ENCODE measurements around the gene C4orf50. TPM values are rescaled to one million over a fixed set of nuclear protein-coding genes. Genes with fewer than 3 reads are reported as not detected.
A peak's percentile ranks its signal among the peaks of the same experiment; 100 is the strongest.

C4orf50 gene
- total RNA-seq, 1 experiment from 2014 or later, result 0.17 TPM

DNA sequence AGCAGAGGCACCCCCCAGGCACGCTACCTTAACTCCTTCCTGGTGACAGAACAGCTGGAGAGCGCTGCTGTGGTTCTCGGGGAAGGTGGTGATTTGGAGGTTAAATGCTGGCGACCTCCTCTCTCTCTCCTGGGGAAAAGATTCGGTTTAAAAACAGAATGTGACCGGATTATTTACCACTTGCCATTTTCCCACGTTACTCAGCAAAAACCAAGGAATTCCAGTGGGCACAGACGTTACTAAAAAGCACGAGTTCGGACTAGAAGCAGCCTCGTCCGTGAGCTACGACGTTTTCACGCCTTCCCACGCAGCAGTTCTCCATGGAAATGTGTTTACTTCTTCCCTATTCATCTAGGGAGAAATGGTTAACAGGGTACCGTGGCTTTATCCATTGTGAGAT, 32.3 kb upstream of the C4orf50 start:
- Mint-ChIP-seq H3K27me3 (ENCODE audit: low read depth) (peaks cover 5% of the 10 kb centered on the region), H3K4me1 (peaks cover 9 to 17% of the 10 kb centered on the region in 2 experiments), H3K4me3 (no peak overlapping the region), H3K27ac (peak overlapping the region in 1 of 3 experiments; percentile 48; a peak in 1 of 7 replicates), H3K36me3 (ENCODE audit: insufficient read depth in 1 of 3, low read depth in 3 of 3) (no peaks in the 10 kb centered on the region), H3K9me3 (no peaks in the 10 kb centered on the region)
- no peak overlapping the region for H3K14ac ChIP-seq (ENCODE audit: insufficient read depth, low read length)
- H3K9ac ChIP-seq (ENCODE audit: extremely low read depth, insufficient read length, low read length), result no peak overlapping the region
- H2BK120ac ChIP-seq (ENCODE audit: low read depth, low read length, poor library complexity, severe bottlenecking), result no peak overlapping the region
- H3K27me3 ChIP-seq (ENCODE audit: insufficient read depth, low read length), result no peaks in the 10 kb centered on the region
- no peak overlapping the region for H2AFZ ChIP-seq (ENCODE audit: low read length)
- H3K4me2 ChIP-seq (ENCODE audit: insufficient read depth, insufficient read length, low read length), result no peak overlapping the region
- no peak overlapping the region for H2AK5ac ChIP-seq (ENCODE audit: insufficient read length, low read length)
- no peak overlapping the region for H3K56ac ChIP-seq (ENCODE audit: insufficient read length, low read depth, low read length)
- H2BK5ac ChIP-seq (ENCODE audit: insufficient read length, low read length), result no peak overlapping the region
- H4K20me1 ChIP-seq (ENCODE audit: control insufficient read depth, insufficient read depth, insufficient read length), result no peaks in the 10 kb centered on the region
- no peak overlapping the region for H3K18ac ChIP-seq (ENCODE audit: insufficient read length, low read depth, low read length)
- H3K79me1 ChIP-seq (ENCODE audit: insufficient read depth, low read depth, low read length, poor library complexity, severe bottlenecking), result no peaks in the 10 kb centered on the region
- TF ChIP-seq, protein P1, sequence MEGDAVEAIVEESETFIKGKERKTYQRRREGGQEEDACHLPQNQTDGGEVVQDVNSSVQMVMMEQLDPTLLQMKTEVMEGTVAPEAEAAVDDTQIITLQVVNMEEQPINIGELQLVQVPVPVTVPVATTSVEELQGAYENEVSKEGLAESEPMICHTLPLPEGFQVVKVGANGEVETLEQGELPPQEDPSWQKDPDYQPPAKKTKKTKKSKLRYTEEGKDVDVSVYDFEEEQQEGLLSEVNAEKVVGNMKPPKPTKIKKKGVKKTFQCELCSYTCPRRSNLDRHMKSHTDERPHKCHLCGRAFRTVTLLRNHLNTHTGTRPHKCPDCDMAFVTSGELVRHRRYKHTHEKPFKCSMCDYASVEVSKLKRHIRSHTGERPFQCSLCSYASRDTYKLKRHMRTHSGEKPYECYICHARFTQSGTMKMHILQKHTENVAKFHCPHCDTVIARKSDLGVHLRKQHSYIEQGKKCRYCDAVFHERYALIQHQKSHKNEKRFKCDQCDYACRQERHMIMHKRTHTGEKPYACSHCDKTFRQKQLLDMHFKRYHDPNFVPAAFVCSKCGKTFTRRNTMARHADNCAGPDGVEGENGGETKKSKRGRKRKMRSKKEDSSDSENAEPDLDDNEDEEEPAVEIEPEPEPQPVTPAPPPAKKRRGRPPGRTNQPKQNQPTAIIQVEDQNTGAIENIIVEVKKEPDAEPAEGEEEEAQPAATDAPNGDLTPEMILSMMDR (conservative IDR thresholded peaks at IDR 0.05), result no peak
- H4K8ac ChIP-seq (replicated peaks; ENCODE audit: insufficient read length, low read depth, low read length), result no peak overlapping the region
- H2BK12ac ChIP-seq (ENCODE audit: insufficient read length, low read depth, low read length), result no peak overlapping the region
- no peak for DNase-seq
- no peaks in the 10 kb centered on the region for H3K79me2 ChIP-seq (ENCODE audit: insufficient read depth, low read length)
- no peak overlapping the region for H3K23ac ChIP-seq (ENCODE audit: insufficient read length, low read depth, low read length)
- no peak overlapping the region for H4K5ac ChIP-seq (ENCODE audit: insufficient read length, low read depth, low read length)
- H3K4ac ChIP-seq (ENCODE audit: low read depth, low read length), result no peak overlapping the region
- H3K4me1 ChIP-seq (ENCODE audit: insufficient read depth, low read length), result no peaks in the 10 kb centered on the region
- H3K9me3 ChIP-seq (ENCODE audit: control insufficient read depth, low read depth, low read length), result no peaks in the 10 kb centered on the region
- WGBS (ENCODE audit: extremely low coverage, insufficient read length, low lambda C conversion rate), result no CpG with 5 or more reads among the region's 17 CpGs
- no peak overlapping the region for H2BK15ac ChIP-seq (ENCODE audit: low read depth, low read length)
- no peak overlapping the region for H3K27ac ChIP-seq (ENCODE audit: insufficient read length, low read depth, low read length)
- no peak overlapping the region for H4K91ac ChIP-seq (ENCODE audit: insufficient read length, low read depth, low read length)
- H3K23me2 ChIP-seq (ENCODE audit: insufficient read length, low read depth, low read length, poor library complexity, severe bottlenecking), result no peaks in the 10 kb centered on the region
- H2BK20ac ChIP-seq (ENCODE audit: low read depth, low read length, poor library complexity, severe bottlenecking), result no peak overlapping the region
- no peak overlapping the region for H3T11ph ChIP-seq (ENCODE audit: low read length)

Measured in H9 (cell line).